GM23338 (cell line): ENCODE measurements around the gene NRIP3. TPM values are rescaled to one million over a fixed set of nuclear protein-coding genes. Genes with fewer than 3 reads are reported as not detected.
"Not testable (repeated sequence)": the region's sequence is repeated elsewhere in the genome, so short reads cannot be mapped to it uniquely, and the experiment has no call there.

Experiments used
- ATAC-seq: fragments of 200-7000 bp; cut with Tn5 transposase; 3 replicates; pipeline ENCODE4 v1.9.1; 2020
- DNase-seq: peaks from one replicate; pipeline ENCODE4 v3.0.0-alpha.2; 2015; ENCODE audit warnings: low spot score
- H2AFZ ChIP-seq: fragments of 200-600 bp; sonication (generic); 2 replicates; pipeline ENCODE4 v1.8.0; 2016; ENCODE audit warnings: antibody characterized with exemption, mild to moderate bottlenecking, moderate library complexity
- H3F3A ChIP-seq: fragments of 200-600 bp; sonication (generic); replicated peaks from 2 replicates; pipeline ENCODE4 v1.8.0; 2017; ENCODE audit warnings: antibody characterized with exemption, mixed run types, low read depth
- H3K27ac ChIP-seq: fragments of 200-600 bp; sonication (generic); 2 replicates; pipeline ENCODE4 v1.6.1; 2016; ENCODE audit warnings: low read depth
- H3K27me3 ChIP-seq: fragments of 200-600 bp; sonication (generic); 2 replicates; pipeline ENCODE4 v1.8.0; 2016; ENCODE audit warnings: mild to moderate bottlenecking, mixed run types, moderate library complexity; ENCODE audit not compliant: insufficient read depth
- H3K36me3 ChIP-seq: fragments of 200-600 bp; sonication (generic); 2 replicates; pipeline ENCODE4 v1.8.0; 2016; ENCODE audit warnings: mild to moderate bottlenecking; ENCODE audit not compliant: insufficient read depth
- H3K4me1 ChIP-seq: fragments of 200-600 bp; sonication (generic); 2 replicates; pipeline ENCODE4 v1.8.0; 2016; ENCODE audit warnings: mild to moderate bottlenecking, moderate library complexity; ENCODE audit not compliant: insufficient read depth
- H3K4me2 ChIP-seq: fragments of 200-600 bp; sonication (generic); 2 replicates; pipeline ENCODE4 v1.7.1; 2017; ENCODE audit warnings: mixed run types
- H3K4me3 ChIP-seq: fragments of 200-600 bp; sonication (generic); 2 replicates; pipeline ENCODE4 v1.6.1; 2016; ENCODE audit warnings: mixed run types
- H3K79me2 ChIP-seq: fragments of 200-600 bp; sonication (generic); replicated peaks from 2 replicates; pipeline ENCODE4 v1.8.0; 2017; ENCODE audit warnings: mild to moderate bottlenecking; ENCODE audit not compliant: insufficient read depth
- H3K9me2 ChIP-seq: fragments of 200-600 bp; sonication (generic); 2 replicates; pipeline ENCODE4 v1.8.0; 2017; ENCODE audit not compliant: insufficient read depth
- H4K20me1 ChIP-seq: fragments of 200-600 bp; sonication (generic); replicated peaks from 2 replicates; pipeline ENCODE4 v1.8.0; 2017; ENCODE audit warnings: mild to moderate bottlenecking; ENCODE audit not compliant: insufficient read depth
- H3K27ac Mint-ChIP-seq: 2 replicates; pipeline ENCODE4 v1.8.0; 2020; ENCODE audit warnings: inconsistent platforms, mild to moderate bottlenecking, moderate library complexity, mixed read lengths
- H3K27me3 Mint-ChIP-seq: 3 replicates; pipeline ENCODE4 v1.8.0; 2022; ENCODE audit warnings: low read depth, mild to moderate bottlenecking, moderate library complexity, mixed read lengths, inconsistent platforms; ENCODE audit not compliant: insufficient read depth, poor library complexity
- H3K36me3 Mint-ChIP-seq: 3 replicates; pipeline ENCODE4 v1.8.0; 2021; ENCODE audit warnings: low read depth, mild to moderate bottlenecking, inconsistent platforms, moderate library complexity, mixed read lengths
- H3K4me1 Mint-ChIP-seq: 3 replicates; pipeline ENCODE4 v1.8.0; 2020; ENCODE audit warnings: mild to moderate bottlenecking, inconsistent platforms, mixed read lengths
- H3K4me3 Mint-ChIP-seq: 3 replicates; pipeline ENCODE4 v1.8.0; 2021; ENCODE audit warnings: moderate library complexity, mild to moderate bottlenecking, inconsistent platforms, mixed read lengths
- H3K9me3 Mint-ChIP-seq: 3 replicates; pipeline ENCODE4 v1.8.0; 2020; ENCODE audit warnings: moderate library complexity, mild to moderate bottlenecking, inconsistent platforms, mixed read lengths
- CTCF ChIP-seq, 2 experiments: fragments of 200-600 bp in 1 of 2; sonication (generic) in 1 of 2; conservative IDR thresholded peaks; 2 replicates each; pipeline versions ENCODE4 v1.5.1 to v1.6.1; 2016 to 2017; ENCODE audit warnings: antibody characterized with exemption in 2 of 2, low read depth in 2 of 2, mild to moderate bottlenecking in 2 of 2, moderate library complexity in 1 of 2
- ETS1 ChIP-seq: IDR thresholded peaks from 2 replicates; pipeline ENCODE4 v1.6.1; 2016; ENCODE audit warnings: antibody characterized with exemption
- EZH2 ChIP-seq: fragments of 200-600 bp; sonication (generic); IDR thresholded peaks from one replicate; pipeline ENCODE4 v1.8.0; 2017; ENCODE audit warnings: antibody characterized with exemption, mild to moderate bottlenecking, low read depth; ENCODE audit not compliant: unreplicated experiment
- EZH2phosphoT487 ChIP-seq: fragments of 200-600 bp; sonication (generic); IDR thresholded peaks from one replicate; pipeline ENCODE4 v1.8.1; 2018; ENCODE audit warnings: antibody characterized with exemption; ENCODE audit not compliant: unreplicated experiment
- JUNB ChIP-seq: IDR thresholded peaks from one replicate; pipeline ENCODE4 v1.6.1; 2016; ENCODE audit warnings: antibody characterized with exemption; ENCODE audit not compliant: unreplicated experiment
- NANOG ChIP-seq: IDR thresholded peaks from 2 replicates; pipeline ENCODE4 v1.6.1; 2016; ENCODE audit warnings: antibody characterized with exemption, borderline replicate concordance
- ZNF114 ChIP-seq: fragments of 250-450 bp; sonication (Bioruptor Pico); IDR thresholded peaks from 2 replicates; pipeline ENCODE4 v1.5.0; 2020; ENCODE audit warnings: mild to moderate bottlenecking, moderate library complexity
- ZNF331 ChIP-seq: fragments of 250-450 bp; sonication (Bioruptor Pico); IDR thresholded peaks from 2 replicates; pipeline ENCODE4 v1.5.0; 2020; ENCODE audit warnings: low read depth, mild to moderate bottlenecking, moderate library complexity
- polyA plus RNA-seq: library from polyadenylated mRNA; unstranded; fragments of >200 nt; fragmentation: Nextera tagmentation; extraction: Ambion mirVana; gene quantifications from 2 replicates; pipeline ENCODE4 v1.2.1, GENCODE V29; 2016
- total RNA-seq: library from RNA; depleted of rRNA; stranded (reverse); fragments of >200 nt; shearing (Covaris generic); gene quantifications from 2 replicates; pipeline ENCODE4 v1.2.3, GENCODE V29; 2014

Gene NRIP3
- total and polyA plus RNA-seq, 2 experiments from 2014 or later, result 3.0 to 7.9 TPM

- H3K4me3 Mint-ChIP-seq, H3K36me3 Mint-ChIP-seq, H3K79me2 ChIP-seq, H3K4me1 ChIP-seq, H3K9me2 ChIP-seq, H2AFZ ChIP-seq, H3K27me3 Mint-ChIP-seq, H3K36me3 ChIP-seq, H3F3A ChIP-seq, H3K27ac Mint-ChIP-seq, H3K4me3 ChIP-seq, H3K4me2 ChIP-seq, DNase-seq, H3K27me3 ChIP-seq, ATAC-seq, H4K20me1 ChIP-seq, H3K9me3 Mint-ChIP-seq, H3K27ac ChIP-seq: not testable (repeated sequence)
- H3K4me1 Mint-ChIP-seq, result peaks cover 25% of the 10 kb centered on the region
Measured at GRCh38 chr11:8935789-8936188, 68.0 kb downstream of the NRIP3 start.

GRCh38 chr11:8934742-8935488, 68.9 kb downstream of the NRIP3 start:
- no peak overlapping the region; the same call in 1 of the 2 replicates for H2AFZ ChIP-seq
- no peaks in the 10 kb centered on the region for H3K79me2 ChIP-seq
- no peaks in the 10 kb centered on the region for H3F3A ChIP-seq
- no peaks in the 10 kb centered on the region for H3K27me3 ChIP-seq
- no peak overlapping the region for H3K4me2 ChIP-seq
- H3K4me3 ChIP-seq, result no peak overlapping the region
- TF ChIP-seq ZNF114 (CRISPR knock-in tag), result no peak
- TF ChIP-seq ZNF331 (CRISPR knock-in tag), result no peak
- no peak for TF ChIP-seq EZH2phosphoT487
- TF ChIP-seq ETS1, result no peak
- no peak for TF ChIP-seq EZH2
- no peak for TF ChIP-seq JUNB
- H4K20me1 ChIP-seq, result no peaks in the 10 kb centered on the region
- H3K4me3 Mint-ChIP-seq, result no peak overlapping the region
- peaks cover 8% of the 10 kb centered on the region for H3K27me3 Mint-ChIP-seq
- H3K9me3 Mint-ChIP-seq, result no peaks in the 10 kb centered on the region
- ATAC-seq (peak; percentile 11; the same call in 2 of the 3 replicates), DNase-seq (peak; percentile 38)
- peak overlapping the region; percentile 11; the same call in 1 of the 2 replicates for H3K27ac Mint-ChIP-seq
- no peaks in the 10 kb centered on the region for H3K9me2 ChIP-seq
- H3K4me1 Mint-ChIP-seq, result peaks cover 25% of the 10 kb centered on the region
- H3K36me3 Mint-ChIP-seq, result no peaks in the 10 kb centered on the region
- peaks cover 5% of the 10 kb centered on the region; the same call in 1 of the 2 replicates for H3K4me1 ChIP-seq
- H3K36me3 ChIP-seq, result no peaks in the 10 kb centered on the region
- no peak overlapping the region for H3K27ac ChIP-seq

GRCh38 chr11:8933931-8934330, 69.9 kb downstream of the NRIP3 start:
- Mint-ChIP-seq H3K9me3 (no peaks in the 10 kb centered on the region), H3K36me3 (no peaks in the 10 kb centered on the region), H3K27ac (no peak overlapping the region), H3K4me1 (peaks cover 25% of the 10 kb centered on the region), H3K4me3 (no peak overlapping the region), H3K27me3 (peaks cover 8% of the 10 kb centered on the region)
- no peaks in the 10 kb centered on the region for H3K27me3 ChIP-seq
- no peaks in the 10 kb centered on the region for H3K79me2 ChIP-seq
- H3K9me2 ChIP-seq, result no peaks in the 10 kb centered on the region
- peak overlapping the region; percentile 86; the same call in 1 of the 2 replicates for H2AFZ ChIP-seq
- no peaks in the 10 kb centered on the region for H4K20me1 ChIP-seq
- peaks cover 5% of the 10 kb centered on the region; the same call in 1 of the 2 replicates for H3K4me1 ChIP-seq
- no peak overlapping the region for H3K4me2 ChIP-seq
- no peak overlapping the region for H3K27ac ChIP-seq
- DNase-seq (peak; percentile 57), ATAC-seq (peak; percentile 78)
- no peaks in the 10 kb centered on the region for H3K36me3 ChIP-seq
- TF ChIP-seq JUNB (no peak), NANOG (no peak), CTCF (conservative IDR thresholded peaks at IDR 0.05; ENCODE audit: low read depth in 2 of 2) (peak; percentile 55 to 70)
- no peak overlapping the region for H3K4me3 ChIP-seq
- H3F3A ChIP-seq, result no peaks in the 10 kb centered on the region
